Measurements from ENCODE around the gene GGPS1.
"Not testable (repeated sequence)": the region's sequence is repeated elsewhere in the genome, so short reads cannot be mapped to it uniquely, and the experiment has no call there.

Gene GGPS1

DNA sequence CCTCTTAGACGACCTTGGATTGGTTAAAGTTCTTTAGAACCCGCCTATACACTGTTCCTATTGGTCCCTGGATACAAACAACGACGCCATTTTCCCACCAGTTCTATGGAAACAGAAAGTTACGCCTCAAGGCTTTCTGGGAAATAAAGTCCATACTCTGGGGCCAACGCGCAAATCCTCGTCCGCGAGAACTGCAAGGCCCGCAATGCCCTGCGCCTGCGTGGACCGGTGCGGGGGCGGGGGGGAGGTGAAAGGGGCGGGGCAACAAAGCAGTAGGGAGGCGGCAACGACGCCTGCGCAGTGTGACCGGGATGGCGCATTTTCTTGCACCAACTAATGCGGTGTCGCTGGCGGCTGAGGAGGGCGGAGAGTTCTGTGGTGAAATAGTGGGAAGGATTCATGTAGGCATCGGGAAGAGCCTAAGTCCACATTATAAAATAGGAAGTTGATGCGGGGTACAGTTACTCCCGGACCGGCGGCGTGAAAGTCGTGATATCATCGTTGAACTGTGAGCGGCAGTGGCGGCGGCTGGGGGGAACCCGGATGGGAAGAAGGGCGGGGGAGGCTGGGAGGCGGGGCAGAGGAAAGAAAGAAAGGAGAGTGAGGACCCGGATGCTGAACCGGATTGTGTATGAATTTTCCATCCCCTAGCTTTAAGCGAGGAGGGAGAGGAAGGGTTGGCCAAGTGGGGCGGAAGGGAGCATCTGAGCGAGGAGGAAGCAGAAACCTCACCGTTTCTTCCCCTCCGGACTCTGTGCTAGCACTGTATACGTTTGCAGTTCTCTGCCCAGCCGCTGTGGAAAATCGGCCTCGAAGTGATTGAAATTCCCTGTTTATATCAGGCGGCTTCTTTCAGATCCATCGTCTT is at the start of gene GGPS1:
TSS of gene GGPS1 (plus strand) at position 300 of the 868 bp plus-strand sequence. CDS start 6,695 bp downstream, outside the sequence.
- peak; percentile 97 for DNase-seq (ENCODE audit: low spot score)

DNA sequence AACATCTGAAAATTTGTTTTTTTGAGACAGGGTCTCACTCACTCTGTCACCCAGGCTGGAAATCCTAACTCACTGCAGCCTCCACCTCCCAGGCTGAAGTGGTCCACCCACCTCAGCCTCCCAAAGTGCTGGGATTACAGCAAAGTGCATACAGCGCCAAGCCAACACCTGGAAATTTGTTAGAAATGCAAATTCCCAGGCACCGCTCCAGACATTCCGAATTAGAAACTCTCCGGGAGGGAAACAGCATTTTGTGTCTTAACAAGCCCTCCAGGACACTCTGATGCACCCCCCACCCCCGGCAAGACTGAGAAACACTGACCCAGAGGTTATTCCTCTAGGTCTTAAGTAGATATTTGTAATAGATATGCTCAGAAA is 49.5 kb upstream of the GGPS1 start:
- no peak for DNase-seq (ENCODE audit: low spot score)

DNA sequence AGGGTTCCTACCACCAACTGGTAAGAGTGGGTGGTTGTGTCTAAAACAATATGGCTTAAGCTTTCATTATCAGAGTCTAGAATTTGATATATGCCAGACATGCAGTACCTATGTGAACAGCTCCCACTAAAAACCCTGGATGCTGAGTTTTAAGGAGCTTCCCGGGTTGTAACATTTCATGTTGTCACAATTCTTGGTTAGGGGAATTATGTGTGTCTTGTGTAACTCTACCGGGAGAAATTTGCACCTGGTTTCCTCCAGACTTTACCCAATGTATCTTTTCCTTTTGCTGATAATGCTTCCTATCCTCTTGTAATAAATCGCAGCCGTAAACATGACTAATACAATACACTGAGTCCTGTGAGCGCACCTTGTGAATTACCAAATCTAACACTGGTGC is 48.7 kb upstream of the GGPS1 start:
- no peak for DNase-seq (ENCODE audit: low spot score)

- DNase-seq (ENCODE audit: low spot score) = no peak
Measured at GRCh38 chr1:235280467-235280866, 47.9 kb upstream of the GGPS1 start.

DNA sequence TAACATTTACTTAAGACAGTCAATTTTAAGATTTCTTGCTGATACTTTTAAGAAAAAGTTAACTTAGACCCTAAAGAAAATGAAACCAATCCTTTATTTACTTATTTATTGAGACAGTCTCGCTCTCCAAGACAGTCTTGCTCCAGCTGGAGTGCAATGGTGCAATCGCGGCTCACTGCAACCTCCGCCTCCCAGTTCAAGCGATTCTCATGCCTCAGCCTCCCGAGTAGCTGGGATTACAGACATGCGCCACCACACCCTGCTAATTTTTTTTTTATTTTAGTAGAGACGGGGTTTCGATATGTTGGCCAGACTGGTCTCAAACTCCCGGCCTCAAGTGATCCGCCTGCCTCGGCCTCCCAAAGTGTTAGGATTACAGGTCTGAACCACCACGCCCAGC is 44.7 kb upstream of the GGPS1 start:
- not testable (repeated sequence) for DNase-seq (ENCODE audit: low spot score)

- DNase-seq (ENCODE audit: low spot score) = no peak
Measured at GRCh38 chr1:235284231-235284769, 44.1 kb upstream of the GGPS1 start.

DNA sequence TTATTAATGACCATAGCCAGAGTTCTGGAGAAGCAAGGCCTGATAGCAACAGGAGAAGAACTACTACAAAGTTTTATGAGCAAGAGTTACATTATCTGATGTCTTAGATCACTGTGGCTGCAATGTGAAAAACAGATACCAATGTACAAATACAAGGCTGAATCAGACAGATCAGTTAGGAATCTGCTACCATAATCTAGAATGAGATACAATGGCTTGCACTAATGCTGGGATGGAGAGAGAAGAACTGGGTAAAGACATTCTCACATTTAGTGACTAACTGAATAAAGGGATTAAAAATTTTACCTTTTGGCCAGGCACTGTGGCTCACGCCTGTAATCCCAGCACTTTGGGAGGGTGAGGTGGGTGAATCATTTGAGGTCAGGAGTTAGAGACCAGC is 41.7 kb upstream of the GGPS1 start:
- DNase-seq (ENCODE audit: low spot score) = no peak

DNA sequence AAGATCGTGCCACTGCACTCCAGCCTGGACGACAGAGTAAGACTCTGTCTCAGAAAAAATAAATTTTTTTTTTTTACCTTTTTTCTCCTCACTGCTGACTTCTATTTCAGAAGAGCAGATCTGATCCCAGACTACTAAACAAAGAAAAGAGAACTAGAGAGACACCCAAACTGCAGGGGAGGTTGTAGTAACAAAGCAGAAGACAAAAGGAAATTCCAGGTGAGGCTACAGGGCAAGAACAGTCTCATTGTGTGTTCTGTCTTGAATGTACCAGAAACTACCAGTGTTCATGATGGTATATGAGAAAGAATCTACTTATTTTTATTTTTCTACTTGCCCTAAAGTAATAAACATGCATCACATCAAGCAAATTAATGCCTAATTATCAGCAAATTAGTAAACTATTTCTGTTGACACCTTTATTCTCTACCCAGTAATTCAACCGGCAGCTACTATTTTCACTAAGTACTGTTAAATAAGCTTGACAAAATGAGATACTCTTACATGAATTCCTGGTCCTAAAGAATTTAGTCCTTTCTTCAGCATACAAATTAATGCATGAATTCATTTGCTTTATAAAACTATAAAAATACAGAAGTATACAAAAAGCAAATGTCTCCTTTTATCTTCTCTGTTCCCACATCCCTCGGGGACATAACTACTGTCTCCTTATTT is 41.0 kb upstream of the GGPS1 start:
- DNase-seq (ENCODE audit: low spot score) = no peak

- DNase-seq (ENCODE audit: low spot score) = no peak
Measured at GRCh38 chr1:235289859-235290739, 38.3 kb upstream of the GGPS1 start.

GRCh38 chr1:235290740-235291502 is 37.4 kb upstream of the GGPS1 start:
- no peak for DNase-seq (ENCODE audit: low spot score)

DNA sequence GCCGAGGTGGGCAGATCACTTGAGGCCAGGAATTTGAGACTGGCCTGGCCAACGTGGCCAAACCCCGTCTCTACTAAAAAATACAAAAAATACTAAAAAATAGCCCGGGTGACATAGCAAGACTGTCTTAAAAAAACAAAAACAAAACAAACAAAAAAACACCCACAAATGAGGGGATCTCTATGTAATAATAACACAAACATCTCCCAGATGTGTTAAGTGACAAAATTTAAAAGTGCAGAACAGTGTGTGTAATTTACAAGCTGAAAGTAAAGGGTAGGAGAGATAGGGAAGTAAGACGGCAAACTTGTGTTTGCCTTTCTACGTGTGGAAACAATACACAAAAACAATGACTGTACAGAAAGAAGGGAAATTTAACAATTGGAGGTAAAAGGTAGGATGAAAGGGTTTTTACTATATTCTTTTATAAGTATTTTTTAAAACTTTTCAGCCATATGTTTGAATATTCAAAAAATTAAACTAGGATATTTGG is 36.7 kb upstream of the GGPS1 start:
- DNase-seq (ENCODE audit: low spot score) = no peak

GRCh38 chr1:235292790-235293189 is 35.6 kb upstream of the GGPS1 start:
- DNase-seq (ENCODE audit: low spot score) = no peak

- no peak for DNase-seq (ENCODE audit: low spot score)
Measured at GRCh38 chr1:235293322-235293942, 34.9 kb upstream of the GGPS1 start.

DNA sequence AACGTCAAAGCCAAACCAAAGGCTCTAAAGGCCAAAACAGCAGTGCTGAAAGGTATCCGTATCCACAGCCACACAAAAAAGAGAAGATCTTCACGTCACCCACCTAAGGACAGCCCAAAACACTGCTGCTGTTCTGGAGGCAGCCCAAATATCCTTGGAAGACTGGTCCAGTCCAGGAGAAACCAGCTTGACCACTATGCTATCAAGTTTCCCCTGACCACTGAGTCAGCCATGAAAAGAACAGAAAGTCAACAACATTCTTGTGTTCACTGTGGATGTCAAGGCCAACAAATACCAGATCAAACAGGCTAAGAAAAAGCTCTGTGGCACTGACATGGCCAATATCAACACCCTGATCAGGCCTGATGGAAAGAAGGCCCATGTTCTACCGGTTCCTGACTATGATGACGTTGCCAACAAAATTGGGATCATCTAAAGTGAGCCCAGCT is 32.4 kb upstream of the GGPS1 start:
- DNase-seq (ENCODE audit: low spot score) = no peak

DNA sequence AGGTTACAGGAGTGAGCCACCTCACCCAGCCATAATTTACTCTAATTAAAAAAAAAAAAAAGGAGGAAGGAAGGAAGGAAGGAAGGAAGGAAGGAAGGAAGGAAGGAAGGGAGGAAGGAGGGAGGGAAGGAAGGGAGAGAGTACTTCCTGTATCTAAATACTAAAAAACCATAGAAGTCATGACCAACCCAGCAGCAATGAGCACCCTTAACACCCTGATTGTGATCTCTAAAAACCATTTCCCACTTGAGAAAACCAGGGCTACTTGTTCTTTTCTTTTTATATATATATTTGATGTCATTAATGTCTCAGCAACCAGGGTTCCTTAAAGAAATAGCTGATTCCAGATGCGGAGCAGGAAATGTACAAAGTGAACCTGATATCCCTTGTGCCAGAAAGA is 31.6 kb upstream of the GGPS1 start:
- DNase-seq (ENCODE audit: low spot score) = no peak

- no peak for DNase-seq (ENCODE audit: low spot score)
Measured at GRCh38 chr1:235297579-235297978, 30.8 kb upstream of the GGPS1 start.

GRCh38 chr1:235298758-235299157 is 29.6 kb upstream of the GGPS1 start:
- DNase-seq (ENCODE audit: low spot score) = no peak

GRCh38 chr1:235299169-235299858 is 29.1 kb upstream of the GGPS1 start:
- DNase-seq (ENCODE audit: low spot score) = no peak

- DNase-seq (ENCODE audit: low spot score) = no peak
Measured at GRCh38 chr1:235302143-235302542, 26.2 kb upstream of the GGPS1 start.
